B cell (primary cell): Measurements from ENCODE around the gene PDZD7. TPM values are rescaled to one million over a fixed set of nuclear protein-coding genes. Genes with fewer than 3 reads are reported as not detected.

Source experiments
- ATAC-seq: fragments of 200-7000 bp; cut with Tn5 transposase; one replicate; pipeline ENCODE4 v1.10.0; 2021; ENCODE audit warnings: low read depth, mild to moderate bottlenecking, moderate number of reproducible peaks, moderate library complexity
- CTCF ChIA-PET: fragments of 350-600 bp; sonication (Branson Sonifier 250); formaldehyde crosslinking; loops from one replicate; lab custom pipeline; 2021; ENCODE audit warnings: antibody characterized with exemption, inconsistent platforms; lab: Charles Lee
- POLR2A ChIA-PET: fragments of 350-600 bp; sonication (Branson Sonifier 250); formaldehyde crosslinking; loops from one replicate; lab custom pipeline; 2021; ENCODE audit warnings: antibody characterized with exemption; lab: Charles Lee
- DNase-seq: peaks from one replicate; pipeline ENCODE4 v3.0.0; 2013
- H2AFZ ChIP-seq: 2 replicates; pipeline ENCODE4 v1.6.1; 2012; ENCODE audit warnings: mild to moderate bottlenecking, low read depth, low read length; ENCODE audit not compliant: insufficient read depth, poor library complexity, severe bottlenecking
- H3K27ac ChIP-seq, 2 donors: 1 replicate in 1 of 2; 2 replicates in 1 of 2; pipeline ENCODE4 v1.5.1; 2012 to 2013; ENCODE audit warnings: low read length in 2 of 2, mild to moderate bottlenecking in 2 of 2, moderate library complexity in 1 of 2
- H3K27me3 ChIP-seq, 4 experiments: fragments of 200-600 bp in 1 of 4; sonication (generic) in 1 of 4; replicated peaks in 1 of 4; 1 replicate in 2 of 4; 2 replicates in 2 of 4; pipeline versions ENCODE4 v1.6.1 to v1.7.0; 2013 to 2016; ENCODE audit warnings: low read length in 3 of 4, mild to moderate bottlenecking in 2 of 4, mixed read lengths in 1 of 4, moderate library complexity in 1 of 4; ENCODE audit not compliant: insufficient read depth in 4 of 4, control insufficient read depth in 3 of 4; ENCODE audit errors: control extremely low read depth in 1 of 4
- H3K36me3 ChIP-seq, 2 experiments: replicated peaks in 1 of 2; 1 replicate in 1 of 2; 2 replicates in 1 of 2; pipeline versions ENCODE4 v1.6.1 to v1.7.1; 2013; ENCODE audit warnings: low read length in 1 of 2; ENCODE audit not compliant: insufficient read depth in 2 of 2, control insufficient read depth in 1 of 2; ENCODE audit errors: control extremely low read depth in 1 of 2, extremely low read depth in 1 of 2
- H3K4me1 ChIP-seq, 2 donors: fragments of 200-600 bp in 1 of 2; sonication (generic) in 1 of 2; 1 replicate in 1 of 2; 2 replicates in 1 of 2; pipeline versions ENCODE4 v1.5.1 to v1.6.1; 2013 to 2017; ENCODE audit warnings: low read length in 2 of 2; ENCODE audit not compliant: control insufficient read depth in 2 of 2, insufficient read depth in 2 of 2
- H3K4me2 ChIP-seq: replicated peaks from 2 replicates; pipeline ENCODE3; 2012; ENCODE audit warnings: mild to moderate bottlenecking, low read depth, low read length; ENCODE audit not compliant: poor library complexity, severe bottlenecking
- H3K4me3 ChIP-seq, 5 experiments: fragments of 200-600 bp in 1 of 5; sonication (generic) in 1 of 5; 1 replicate in 3 of 5; 2 replicates in 2 of 5; pipeline versions ENCODE4 v1.5.1 to v1.7.0; 2011 to 2016; ENCODE audit warnings: low read length in 4 of 5, mild to moderate bottlenecking in 4 of 5, low read depth in 2 of 5, control low read depth in 1 of 5, moderate library complexity in 1 of 5; ENCODE audit not compliant: insufficient read depth in 1 of 5; ENCODE audit errors: control extremely low read depth in 1 of 5, extremely low read depth in 1 of 5
- H3K79me2 ChIP-seq: fragments of 200-600 bp; sonication (generic); one replicate; pipeline ENCODE4 v1.6.0; 2016; ENCODE audit warnings: low read length; ENCODE audit not compliant: control insufficient read depth, insufficient read depth
- H3K9ac ChIP-seq: fragments of 200-600 bp; sonication (generic); 2 replicates; pipeline ENCODE4 v1.6.1; 2017; ENCODE audit warnings: mild to moderate bottlenecking, low read length, moderate library complexity
- H3K9me3 ChIP-seq, 3 donors: one replicate each; pipeline versions ENCODE4 v1.6.1 to v1.7.1; 2013; ENCODE audit warnings: low read length in 2 of 3; ENCODE audit not compliant: control insufficient read depth in 2 of 3, insufficient read depth in 1 of 3; ENCODE audit errors: control extremely low read depth in 1 of 3
- H4K20me1 ChIP-seq: 2 replicates; pipeline ENCODE4 v1.6.0; 2012; ENCODE audit warnings: mild to moderate bottlenecking, low read length; ENCODE audit not compliant: insufficient read depth, control insufficient read depth, poor library complexity, severe bottlenecking
- H3K27ac Mint-ChIP-seq: one replicate; pipeline ENCODE4 v1.8.0; 2021; ENCODE audit warnings: mixed read lengths
- H3K27me3 Mint-ChIP-seq: one replicate; pipeline ENCODE4 v1.8.0; 2021; ENCODE audit warnings: mixed read lengths
- H3K4me1 Mint-ChIP-seq: one replicate; pipeline ENCODE4 v1.8.0; 2021; ENCODE audit warnings: mixed read lengths
- H3K4me3 Mint-ChIP-seq: one replicate; pipeline ENCODE4 v1.8.0; 2021; ENCODE audit warnings: mixed read lengths
- H3K9me3 Mint-ChIP-seq: one replicate; pipeline ENCODE4 v1.8.0; 2022; ENCODE audit warnings: mixed read lengths; ENCODE audit not compliant: insufficient read depth
- CTCF ChIP-seq: fragments of 200-600 bp; IDR thresholded peaks from one replicate; pipeline ENCODE4 v1.8.0; 2022; ENCODE audit warnings: antibody characterized with exemption, mild to moderate bottlenecking
- EZH2 ChIP-seq: IDR thresholded peaks from 2 replicates; pipeline ENCODE4 v1.6.1; 2012; ENCODE audit warnings: borderline replicate concordance, low read depth, mild to moderate bottlenecking, moderate library complexity, low read length; ENCODE audit not compliant: insufficient read depth, poor library complexity, severe bottlenecking
- WGBS: methylation state at CpG from one replicate; pipeline ENCODE4 v1.1.5; 2013; ENCODE audit warnings: missing lambda C conversion rate; ENCODE audit not compliant: insufficient coverage; 5-methylcytosine and 5-hydroxymethylcytosine counted together
- intact Hi-C: fragments of 100-400 bp; cut with micrococcal nuclease; formaldehyde crosslinking; loops from one replicate; pipeline ENCODE4 v1.10.0; 2022
- polyA plus RNA-seq: library from polyadenylated mRNA; depleted of rRNA; stranded (reverse); fragments of >200 nt; gene quantifications from 2 replicates; pipeline ENCODE4 v1.2.3, GENCODE V29; 2012
- total RNA-seq, 2 donors: library from RNA; stranded (reverse); fragments of 120-200 nt in 1 of 2; gene quantifications; 1 replicate in 1 of 2; 2 replicates in 1 of 2; pipeline versions ENCODE4 v1.2.3 to v1.2.4, GENCODE V29; 2013 to 2022

Gene PDZD7
- total and polyA plus RNA-seq, 2 donors (not counting 1 experiment from before 2014, with no cell fraction given): 0.64 to 0.69 TPM

GRCh38 chr10:100963826-100964225 lies 67.1 kb downstream of the PDZD7 start:
- ATAC-seq (no peak), DNase-seq (no peak)
- H2AFZ ChIP-seq: no peak overlapping the region
- CTCF ChIA-PET: interaction anchor here (5.4 kb wide), 1 partner anchor 54 kb away, joined by 21 read pairs; no protein-coding TSS in a partner anchor
- Mint-ChIP-seq H3K27me3 (no peaks in the 10 kb centered on the region), H3K4me1 (peaks cover 5% of the 10 kb centered on the region), H3K9me3 (no peaks in the 10 kb centered on the region), H3K4me3 (no peak overlapping the region), H3K27ac (no peak overlapping the region)
- no peaks in the 10 kb centered on the region for H3K27me3 ChIP-seq
- no CpG with 5 or more reads among the region's 1 CpG for WGBS
- no peak overlapping the region for H3K9ac ChIP-seq
- peaks cover 11 to 49% of the 10 kb centered on the region in 2 experiments for H3K36me3 ChIP-seq
- H3K4me3 ChIP-seq: no peak overlapping the region
- peaks cover 5 to 6% of the 10 kb centered on the region in 2 donors for H3K4me1 ChIP-seq
- POLR2A ChIA-PET: no interaction called here
- H3K79me2 ChIP-seq: no peaks in the 10 kb centered on the region
- H4K20me1 ChIP-seq: no peaks in the 10 kb centered on the region
- no peak for TF ChIP-seq EZH2
- no peak for TF ChIP-seq CTCF
- intact Hi-C loops: no loop called here
- H3K9me3 ChIP-seq: no peaks in the 10 kb centered on the region
- H3K4me2 ChIP-seq: no peak overlapping the region
- H3K27ac ChIP-seq: no peak overlapping the region

GRCh38 chr10:100962351-100963080 lies 68.4 kb downstream of the PDZD7 start:
- intact Hi-C loops: no loop called here
- H4K20me1 ChIP-seq: no peaks in the 10 kb centered on the region
- H3K36me3 ChIP-seq: peaks cover 16 to 60% of the 10 kb centered on the region in 2 experiments
- ChIA-PET CTCF (no interaction called here), POLR2A (interaction anchor here (0.7 kb wide), 1 partner anchor 41 kb away, joined by 3 read pairs; no protein-coding TSS in a partner anchor)
- no peak overlapping the region for H3K4me2 ChIP-seq
- DNase-seq: no peak
- H3K9me3 ChIP-seq: no peaks in the 10 kb centered on the region
- no peaks in the 10 kb centered on the region for H3K4me1 ChIP-seq
- Mint-ChIP-seq H3K27me3 (no peaks in the 10 kb centered on the region), H3K4me3 (no peak overlapping the region), H3K4me1 (no peaks in the 10 kb centered on the region), H3K27ac (no peak overlapping the region), H3K9me3 (no peaks in the 10 kb centered on the region)
- H2AFZ ChIP-seq: no peak overlapping the region
- TF ChIP-seq CTCF (no peak), EZH2 (no peak)
- no peak overlapping the region for H3K9ac ChIP-seq
- H3K27ac ChIP-seq: no peak overlapping the region
- H3K4me3 ChIP-seq: no peak overlapping the region
- no peaks in the 10 kb centered on the region for H3K27me3 ChIP-seq
- H3K79me2 ChIP-seq: no peaks in the 10 kb centered on the region
- no peak for ATAC-seq
- 100% methylated on average over 1 of the region's 4 CpGs for whole genome bisulfite sequencing
